H1 (cell line): ENCODE measurements around the gene ENDOD1. TPM values are rescaled to one million over a fixed set of nuclear protein-coding genes. Genes with fewer than 3 reads are reported as not detected.

ENCODE experiments used
- CHD2 ChIP-seq: IDR thresholded peaks from 2 replicates; pipeline ENCODE4 v1.6.1; 2012; ENCODE audit warnings: low read length, improper control_type of control experiment
- CHD7 ChIP-seq: fragments of 300-600 bp; sonication (generic); IDR thresholded peaks from 2 replicates; pipeline ENCODE4 v1.7.1; 2012; ENCODE audit warnings: low read length, moderate library complexity, mild to moderate bottlenecking, inconsistent platforms; ENCODE audit not compliant: insufficient replicate concordance
- CREB1 ChIP-seq: IDR thresholded peaks from 2 replicates; pipeline ENCODE4 v1.6.1; 2012; ENCODE audit warnings: inconsistent platforms
- CTBP2 ChIP-seq: IDR thresholded peaks from 2 replicates; pipeline ENCODE4 v1.7.0; 2011; ENCODE audit warnings: borderline replicate concordance, mild to moderate bottlenecking, moderate library complexity, mixed read lengths, low read length; ENCODE audit not compliant: insufficient read depth, insufficient read length
- KDM1A ChIP-seq: fragments of 200-600, 300-600 bp; sonication (generic); IDR thresholded peaks from 2 replicates; pipeline ENCODE4 v1.7.1; 2016; ENCODE audit warnings: mild to moderate bottlenecking, low read length, borderline replicate concordance
- NANOG ChIP-seq: IDR thresholded peaks from 2 replicates; pipeline ENCODE4 v1.6.1; 2011; ENCODE audit warnings: low read length, low read depth, mild to moderate bottlenecking, inconsistent platforms; ENCODE audit not compliant: insufficient read depth, poor library complexity, severe bottlenecking
- POLR2AphosphoS5 ChIP-seq: IDR thresholded peaks from 2 replicates; pipeline ENCODE4 v1.6.1; 2011; ENCODE audit warnings: low read depth, low read length
- RAD21 ChIP-seq, 2 experiments: IDR thresholded peaks in 1 of 2; conservative IDR thresholded peaks in 1 of 2; 2 replicates each; pipeline ENCODE4 v1.6.1; 2011; ENCODE audit warnings: low read depth in 2 of 2, low read length in 2 of 2, improper control_type of control experiment in 1 of 2, inconsistent platforms in 1 of 2, mild to moderate bottlenecking in 1 of 2, moderate library complexity in 1 of 2
- RFX5 ChIP-seq: IDR thresholded peaks from 2 replicates; pipeline ENCODE4 v1.6.1; 2011; ENCODE audit warnings: low read depth, low read length, improper control_type of control experiment, borderline replicate concordance
- SP2 ChIP-seq: IDR thresholded peaks from 2 replicates; pipeline ENCODE4 v1.6.1; 2012; ENCODE audit warnings: mild to moderate bottlenecking, low read length, inconsistent platforms
- polyA plus RNA-seq, 7 experiments: library from polyadenylated mRNA; depleted of rRNA in 3 of 7; stranded (reverse) in 5 of 7; unstranded in 2 of 7; fragments of >200 nt in 5 of 7; fragments of 200-250 nt in 2 of 7; gene quantifications; 1 replicate in 5 of 7; 2 replicates in 1 of 7; 4 replicates in 1 of 7; pipeline versions ENCODE4 v1.2.1 to v1.2.3, GENCODE V29; 2011 to 2013; ENCODE audit warnings: missing spikeins in 2 of 7, mixed read lengths in 2 of 7
- total RNA-seq: library from RNA; stranded (reverse); fragmentation: NEBNext Ultra II Directional; extraction: Animal tissue kit (Norgen Biotek cat#: 25700); gene quantifications from 2 replicates; pipeline ENCODE4 v1.2.1, GENCODE V29; 2021

ENDOD1 gene
- total and polyA plus RNA-seq, 2 of the 8 experiments (the other 6 are each of a cell fraction or from before 2014, with no cell fraction given), result 1.2 to 2.5 TPM

- TF ChIP-seq CHD7, result no peak
- TF ChIP-seq RFX5, result peak; percentile 20; the same call in 1 of the 2 replicates
- peak; percentile 86 for TF ChIP-seq CREB1
- TF ChIP-seq CTBP2, result no peak
- no peak for TF ChIP-seq SP2
- TF ChIP-seq POLR2AphosphoS5, result peak; percentile 47; the same call in 1 of the 2 replicates
- no peak for TF ChIP-seq NANOG
- no peak; the same call in 1 of the 2 replicates for TF ChIP-seq CHD2
- peak; percentile 20 to 86 for TF ChIP-seq RAD21 (IDR thresholded peaks at IDR 0.05 in 1 of 2, conservative IDR thresholded peaks at IDR 0.05 in 1 of 2; ENCODE audit: low read depth in 2 of 2, low read length in 2 of 2)
- no peak for TF ChIP-seq KDM1A
Observed at GRCh38 chr11:95150956-95151684, 61.5 kb downstream of the ENDOD1 start (continued).
